ENCODE results near the gene ALDH4A1. TPM values are rescaled to one million over a fixed set of nuclear protein-coding genes. Genes with fewer than 3 reads are reported as not detected.
"Not testable (repeated sequence)": the region's sequence is repeated elsewhere in the genome, so short reads cannot be mapped to it uniquely, and the experiment has no call there.

ALDH4A1 gene
- total RNA-seq, 1 experiment from 2014 or later, result 40.5 TPM

DNA sequence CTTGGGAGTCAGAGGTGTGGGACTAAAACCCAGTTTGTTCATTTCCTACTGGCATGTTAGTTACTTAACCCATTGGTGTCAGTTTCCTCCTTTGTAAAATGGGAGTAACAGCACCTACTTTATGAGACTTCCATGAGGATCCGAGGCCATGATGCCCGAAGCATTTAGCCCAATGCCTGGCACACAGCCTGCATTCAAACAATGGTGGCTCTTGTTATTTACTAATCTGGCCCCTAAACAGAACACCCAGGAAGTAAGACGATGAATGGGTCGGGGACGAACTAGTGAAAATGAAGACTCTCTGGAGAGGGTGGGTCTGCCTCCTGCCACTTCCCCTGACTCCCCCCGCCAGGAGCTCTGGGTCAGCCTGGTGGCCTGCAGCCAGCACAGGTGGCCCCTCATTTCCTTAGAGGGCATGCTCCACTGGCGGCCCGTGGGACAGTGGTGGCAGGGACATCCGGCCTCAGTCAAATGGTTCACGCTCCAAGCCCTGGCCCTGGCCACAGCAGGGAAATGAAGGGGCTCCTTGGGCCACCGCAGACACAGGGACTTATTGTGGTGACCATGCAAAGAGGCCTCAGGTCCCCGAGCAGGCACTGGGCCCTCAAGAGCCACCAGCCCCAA lies 33.4 kb downstream of the ALDH4A1 start:
- no peak for DNase-seq (ENCODE audit: low spot score)
- in situ Hi-C loops (cut with HindIII; ENCODE audit: low sequenced_read_pairs), result no loop called here

DNA sequence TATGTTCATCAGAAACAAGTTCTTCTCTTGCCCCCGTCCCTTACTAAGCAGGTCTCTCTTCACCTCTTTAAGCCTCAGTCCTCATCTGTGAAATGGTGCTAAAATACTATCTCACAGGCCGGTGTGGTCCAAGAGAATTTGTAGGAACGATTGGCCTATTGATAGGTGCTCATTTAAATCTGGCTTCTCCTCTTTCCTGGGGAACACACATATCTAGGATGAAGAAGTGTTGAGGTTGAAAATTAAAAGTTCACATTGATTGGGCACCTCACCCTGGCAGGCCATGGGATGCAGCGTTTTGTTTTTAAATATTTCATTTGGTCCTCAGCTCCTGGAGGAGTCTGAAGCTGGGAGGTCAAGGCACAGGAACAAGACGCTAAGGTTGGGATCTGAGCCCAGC lies 34.0 kb downstream of the ALDH4A1 start:
- DNase-seq (ENCODE audit: low spot score), result no peak
- in situ Hi-C loops (cut with HindIII; ENCODE audit: low sequenced_read_pairs), result no loop called here

DNA sequence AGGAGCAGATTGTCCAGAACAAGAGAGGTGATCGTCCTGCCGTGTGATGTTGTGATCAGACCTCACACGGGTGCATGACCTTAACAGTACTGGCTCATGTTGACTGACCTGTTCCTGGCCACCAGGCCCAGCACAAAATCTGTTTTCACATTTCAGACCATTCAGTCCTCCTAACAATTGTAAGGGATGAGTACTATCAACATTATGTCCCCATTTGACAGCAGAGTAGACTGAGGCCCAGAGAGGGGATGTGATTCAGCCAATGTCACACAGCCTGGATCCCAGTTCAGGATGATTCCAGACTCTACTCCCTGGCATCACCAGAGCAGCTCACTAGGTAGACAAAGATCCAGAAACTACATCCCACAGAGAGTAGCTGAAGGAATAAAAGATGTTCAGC lies 35.5 kb downstream of the ALDH4A1 start:
- in situ Hi-C loops (cut with HindIII; ENCODE audit: low sequenced_read_pairs), result no loop called here
- no peak for DNase-seq (ENCODE audit: low spot score)

DNA sequence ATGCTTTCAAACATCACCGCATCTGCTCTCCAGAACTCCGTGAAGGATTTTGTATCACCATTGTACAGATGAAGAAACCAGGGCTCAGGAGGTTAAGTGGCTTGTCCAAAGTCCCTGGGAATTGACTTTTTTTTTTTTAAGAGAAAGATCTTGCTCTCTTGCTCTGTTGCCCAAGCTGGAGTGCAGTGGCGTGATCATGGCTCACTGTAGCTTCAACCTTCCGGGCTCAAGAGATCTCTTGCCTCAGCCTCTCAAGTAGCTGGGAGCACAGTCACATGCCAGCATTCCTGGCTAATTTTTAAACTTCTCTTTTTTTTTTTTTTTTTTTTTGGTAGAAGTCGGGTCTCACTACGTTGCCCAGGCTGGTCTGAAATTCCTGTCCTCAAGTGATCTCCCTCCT lies 36.0 kb downstream of the ALDH4A1 start:
- no peak for DNase-seq (ENCODE audit: low spot score)
- in situ Hi-C loops (cut with HindIII; ENCODE audit: low sequenced_read_pairs), result no loop called here

GRCh38 chr1:18865176-18865575 lies 37.2 kb downstream of the ALDH4A1 start:
- in situ Hi-C loops (cut with HindIII; ENCODE audit: low sequenced_read_pairs), result no loop called here
- no peak for DNase-seq (ENCODE audit: low spot score)

DNA sequence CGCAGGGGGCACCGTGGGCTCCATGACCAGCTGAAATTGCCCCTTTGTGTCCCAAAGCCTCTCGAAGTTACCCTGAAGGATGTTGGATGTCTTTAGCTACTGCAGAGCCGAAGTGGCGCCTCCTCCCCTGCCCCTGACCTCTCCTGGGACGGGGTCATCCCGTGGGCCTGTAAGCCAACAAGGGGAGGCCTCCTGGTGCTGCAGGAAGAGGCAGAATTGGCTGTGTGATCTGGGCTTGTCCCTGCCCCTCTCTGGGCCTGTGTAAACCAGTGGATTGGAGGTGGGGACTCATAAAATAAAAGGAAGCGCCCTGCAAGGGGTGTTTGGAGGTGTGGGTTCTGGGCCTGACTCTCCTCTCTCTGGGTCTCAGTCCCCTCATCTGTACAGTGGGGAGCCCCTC lies 40.8 kb downstream of the ALDH4A1 start:
- DNase-seq (ENCODE audit: low spot score), result no peak
- in situ Hi-C loops (cut with HindIII; ENCODE audit: low sequenced_read_pairs), result no loop called here

DNA sequence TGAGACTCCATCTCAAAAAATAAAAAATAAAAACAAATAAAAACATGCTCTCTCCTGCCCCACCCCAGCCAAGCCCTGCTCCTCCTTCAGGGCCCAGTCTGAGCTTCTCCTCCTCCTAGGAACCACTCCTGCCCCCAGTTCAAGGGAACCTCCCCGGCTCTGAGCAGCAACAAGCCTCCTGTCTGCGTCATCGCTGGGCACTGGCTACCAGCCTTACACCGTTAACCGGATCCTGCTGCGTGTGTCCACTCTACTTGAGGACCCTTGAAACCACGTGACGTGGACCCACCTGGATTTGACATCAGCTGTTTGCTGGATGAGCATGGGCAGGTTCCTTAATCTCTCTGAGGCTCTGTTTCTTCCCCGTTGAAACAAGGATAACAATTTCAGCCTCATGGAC lies 41.3 kb downstream of the ALDH4A1 start:
- in situ Hi-C loops (cut with HindIII; ENCODE audit: low sequenced_read_pairs), result no loop called here
- no peak for DNase-seq (ENCODE audit: low spot score)

DNA sequence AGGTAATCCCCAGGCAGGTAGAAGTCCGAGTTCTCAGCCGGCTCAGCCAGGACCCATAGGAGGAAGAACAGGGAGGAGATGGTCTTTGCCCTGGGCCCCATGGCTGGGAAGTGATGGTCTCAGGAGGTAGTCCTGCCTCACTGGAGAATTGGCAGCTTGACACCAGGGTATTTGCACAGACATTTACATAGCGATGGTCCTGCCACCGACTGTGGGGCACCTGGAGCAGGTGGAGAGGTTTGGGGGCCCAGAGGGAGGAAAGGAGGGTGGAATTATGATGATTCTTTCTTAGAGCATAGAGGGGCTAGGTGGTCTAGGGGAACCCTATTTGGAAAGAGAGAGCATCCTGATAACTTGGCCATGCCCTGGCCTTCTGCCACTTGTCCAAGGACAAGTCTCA lies 42.8 kb downstream of the ALDH4A1 start, which contains the start of gene TAS1R2:
Gene TAS1R2 (minus strand): TSS at position 101 of the 400 bp plus-strand sequence. CDS start 0 bp downstream, at position 101.
- DNase-seq (ENCODE audit: low spot score), result no peak
- in situ Hi-C loops (cut with HindIII; ENCODE audit: low sequenced_read_pairs), result no loop called here

- no peak for DNase-seq (ENCODE audit: low spot score)
- in situ Hi-C loops (cut with HindIII; ENCODE audit: low sequenced_read_pairs), result no loop called here
Measured at GRCh38 chr1:18858070-18858688, 44.2 kb downstream of the ALDH4A1 start.

DNA sequence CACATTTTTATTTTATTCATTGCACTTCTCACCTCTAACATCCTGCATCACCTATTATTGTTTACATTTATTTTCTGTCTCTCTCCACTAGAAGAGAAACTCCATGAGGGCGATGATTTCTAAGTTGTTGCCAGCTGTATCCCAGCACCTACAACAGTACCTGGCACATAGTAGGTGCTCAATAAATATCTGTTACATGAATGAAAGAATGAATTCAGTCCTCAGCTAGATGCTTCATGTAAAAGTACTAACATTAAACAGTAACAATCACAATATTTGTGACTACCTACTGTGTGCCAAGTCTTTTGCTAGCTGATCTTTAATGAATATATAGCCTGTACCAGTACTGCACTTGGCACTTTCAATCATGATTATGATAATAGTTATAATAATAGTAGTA lies 45.9 kb downstream of the ALDH4A1 start:
- in situ Hi-C loops (cut with HindIII; ENCODE audit: low sequenced_read_pairs), result no loop called here
- no peak for DNase-seq (ENCODE audit: low spot score)

DNA sequence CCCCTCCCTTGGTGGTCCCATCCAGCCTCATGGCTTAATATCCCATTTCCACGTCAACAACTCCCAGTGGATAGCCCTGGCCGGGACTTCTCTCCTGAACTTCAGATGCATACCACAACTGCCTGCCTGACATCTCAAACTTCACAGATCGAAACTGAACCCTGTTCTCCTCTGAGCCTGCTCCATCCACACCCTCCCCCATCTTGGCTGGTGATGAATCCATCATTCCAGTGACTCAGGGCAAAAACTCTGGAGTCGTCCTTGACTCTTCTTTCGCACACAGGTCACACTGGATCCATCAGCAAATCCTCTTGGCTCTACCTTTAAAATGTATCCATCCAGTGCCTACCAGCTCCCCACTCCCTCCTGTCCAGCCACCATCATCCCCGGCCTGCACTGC lies 46.8 kb downstream of the ALDH4A1 start:
- in situ Hi-C loops (cut with HindIII; ENCODE audit: low sequenced_read_pairs), result no loop called here
- no peak for DNase-seq (ENCODE audit: low spot score)

- DNase-seq (ENCODE audit: low spot score), result no peak
- in situ Hi-C loops (cut with HindIII; ENCODE audit: low sequenced_read_pairs), result no loop called here
Measured at GRCh38 chr1:18854331-18855025, 47.9 kb downstream of the ALDH4A1 start.

GRCh38 chr1:18852501-18852900 lies 49.9 kb downstream of the ALDH4A1 start:
- in situ Hi-C loops (cut with HindIII; ENCODE audit: low sequenced_read_pairs), result no loop called here
- DNase-seq (ENCODE audit: low spot score), result no peak

GRCh38 chr1:18849261-18849711 lies 53.1 kb downstream of the ALDH4A1 start:
- DNase-seq (ENCODE audit: low spot score), result no peak
- in situ Hi-C loops (cut with HindIII; ENCODE audit: low sequenced_read_pairs), result no loop called here

DNA sequence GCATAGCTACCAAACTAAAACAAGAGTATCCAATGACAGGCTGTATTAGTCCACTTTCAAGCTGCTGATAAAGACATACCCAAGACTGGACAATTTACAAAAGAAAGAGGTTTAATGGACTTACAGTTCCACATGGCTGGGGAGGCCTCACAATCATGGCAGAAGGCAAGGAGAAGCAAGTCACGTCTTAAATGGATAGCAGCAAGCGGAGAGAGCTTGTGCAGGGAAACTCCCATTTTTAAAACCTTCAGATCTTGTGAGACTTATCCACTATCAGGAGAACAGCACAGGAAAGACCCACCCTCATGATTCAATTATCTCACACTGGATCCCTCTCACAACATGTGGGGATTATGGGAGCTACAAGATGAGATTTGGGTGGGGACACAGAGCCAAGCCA lies 54.6 kb downstream of the ALDH4A1 start:
- in situ Hi-C loops (cut with HindIII; ENCODE audit: low sequenced_read_pairs); DNase-seq (ENCODE audit: low spot score): not testable (repeated sequence)

GRCh38 chr1:18840145-18840544 lies 62.2 kb downstream of the ALDH4A1 start:
- no peak for DNase-seq (ENCODE audit: low spot score)
- in situ Hi-C loops (cut with HindIII; ENCODE audit: low sequenced_read_pairs), result no loop called here

GRCh38 chr1:18836654-18837053 lies 65.7 kb downstream of the ALDH4A1 start:
- in situ Hi-C loops (cut with HindIII; ENCODE audit: low sequenced_read_pairs), result no loop called here
- no peak for DNase-seq (ENCODE audit: low spot score)

DNA sequence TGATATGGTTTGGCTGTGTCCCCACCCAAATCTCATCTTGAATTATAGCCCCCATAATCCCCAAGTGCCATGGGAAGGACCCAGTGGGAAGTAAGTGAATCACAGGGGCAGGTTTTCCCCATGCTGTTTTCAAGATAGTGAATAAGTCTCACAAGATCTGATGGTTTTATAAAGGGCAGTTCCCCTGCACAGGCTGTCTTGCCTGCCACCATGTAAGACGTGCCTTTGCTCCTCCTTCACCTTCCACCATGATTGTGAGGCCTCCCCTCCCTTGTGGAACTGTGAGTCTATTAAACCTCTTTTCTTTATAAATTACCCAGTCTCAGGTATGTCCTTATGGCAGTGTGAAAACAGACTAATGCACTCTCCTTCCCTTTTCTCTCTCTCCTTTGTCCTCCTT lies 70.0 kb downstream of the ALDH4A1 start:
- in situ Hi-C loops (cut with HindIII; ENCODE audit: low sequenced_read_pairs); DNase-seq (ENCODE audit: low spot score): not testable (repeated sequence)

- in situ Hi-C loops (cut with HindIII; ENCODE audit: low sequenced_read_pairs), result no loop called here
- no peak for DNase-seq (ENCODE audit: low spot score)
Measured at GRCh38 chr1:18831656-18832055, 70.7 kb downstream of the ALDH4A1 start.

GRCh38 chr1:18830596-18830995 lies 71.8 kb downstream of the ALDH4A1 start:
- no peak for DNase-seq (ENCODE audit: low spot score)

More at GRCh38 chr1:18830596-18830995, 71.8 kb downstream of the ALDH4A1 start:
- in situ Hi-C loops (cut with HindIII; ENCODE audit: low sequenced_read_pairs), result no loop called here
